ENCODE results near the gene ZNF148. TPM values are rescaled to one million over a fixed set of nuclear protein-coding genes. Genes with fewer than 3 reads are reported as not detected.

ZNF148 gene
- total RNA-seq, 1 donor from 2014 or later, result 16.5 TPM

- H3K36me3 ChIP-seq, result no peaks in the 10 kb centered on the region
Observed at GRCh38 chr3:125191730-125192129, 183.4 kb downstream of the ZNF148 start.

GRCh38 chr3:125191256-125191655 lies 183.9 kb downstream of the ZNF148 start:
- Histone ChIP-seq H3K36me3 (no peaks in the 10 kb centered on the region), H3K27ac (no peak overlapping the region), H3K4me3 (no peak overlapping the region), H3K4me1 (peaks cover 11% of the 10 kb centered on the region), H3K27me3 (no peaks in the 10 kb centered on the region), H3K9me3 (no peaks in the 10 kb centered on the region)
- TF ChIP-seq POLR2AphosphoS5 (IDR thresholded peaks at IDR 0.05; ENCODE audit: insufficient read depth in 1 of 2, low read depth in 1 of 2) (no peak), CTCF (IDR thresholded peaks at IDR 0.05) (no peak), POLR2A (IDR thresholded peaks at IDR 0.05) (no peak)
- intact Hi-C loops (cut with DNase I), result no loop called here
- DNase-seq (ENCODE audit: extremely low spot score in 2 of 2), result no peak

More at GRCh38 chr3:125191730-125192129, 183.4 kb downstream of the ZNF148 start:
- DNase-seq (ENCODE audit: extremely low spot score in 2 of 2), result no peak
- TF ChIP-seq CTCF (IDR thresholded peaks at IDR 0.05) (no peak), POLR2AphosphoS5 (IDR thresholded peaks at IDR 0.05; ENCODE audit: insufficient read depth in 1 of 2, low read depth in 1 of 2) (no peak), POLR2A (IDR thresholded peaks at IDR 0.05) (no peak)
- Histone ChIP-seq H3K9me3 (no peaks in the 10 kb centered on the region), H3K4me1 (peaks cover 7% of the 10 kb centered on the region), H3K27me3 (no peaks in the 10 kb centered on the region), H3K4me3 (no peak overlapping the region), H3K27ac (no peak overlapping the region)
- intact Hi-C loops (cut with DNase I), result no loop called here

- no peaks in the 10 kb centered on the region for H3K9me3 ChIP-seq
- TF ChIP-seq POLR2A (IDR thresholded peaks at IDR 0.05), result no peak
- TF ChIP-seq CTCF (IDR thresholded peaks at IDR 0.05), result no peak
- TF ChIP-seq POLR2AphosphoS5 (IDR thresholded peaks at IDR 0.05; ENCODE audit: insufficient read depth in 1 of 2, low read depth in 1 of 2), result no peak
- no peak overlapping the region for H3K27ac ChIP-seq
- peaks cover 14% of the 10 kb centered on the region for H3K4me1 ChIP-seq
- intact Hi-C loops (cut with DNase I), result no loop called here
- no peaks in the 10 kb centered on the region for H3K27me3 ChIP-seq
- no peak for DNase-seq (ENCODE audit: extremely low spot score in 2 of 2)
- H3K36me3 ChIP-seq, result no peaks in the 10 kb centered on the region
- no peak overlapping the region for H3K4me3 ChIP-seq
Observed at GRCh38 chr3:125190786-125191185, 184.3 kb downstream of the ZNF148 start.

- intact Hi-C loops (cut with DNase I), result no loop called here
- no peak for TF ChIP-seq CTCF (IDR thresholded peaks at IDR 0.05)
- no peak for TF ChIP-seq POLR2A (IDR thresholded peaks at IDR 0.05)
- no peak for TF ChIP-seq POLR2AphosphoS5 (IDR thresholded peaks at IDR 0.05; ENCODE audit: insufficient read depth in 1 of 2, low read depth in 1 of 2)
- no peaks in the 10 kb centered on the region for H3K36me3 ChIP-seq
- H3K4me1 ChIP-seq, result peaks cover 10% of the 10 kb centered on the region
- no peak overlapping the region for H3K27ac ChIP-seq
- DNase-seq (ENCODE audit: extremely low spot score in 2 of 2), result no peak
- no peak overlapping the region for H3K4me3 ChIP-seq
- no peaks in the 10 kb centered on the region for H3K27me3 ChIP-seq
- H3K9me3 ChIP-seq, result no peaks in the 10 kb centered on the region
Observed at GRCh38 chr3:125189378-125190165, 185.6 kb downstream of the ZNF148 start.

- Histone ChIP-seq H3K36me3 (no peaks in the 10 kb centered on the region), H3K27ac (no peak overlapping the region), H3K4me3 (no peak overlapping the region), H3K27me3 (no peaks in the 10 kb centered on the region), H3K4me1 (peaks cover 10% of the 10 kb centered on the region), H3K9me3 (no peaks in the 10 kb centered on the region)
- TF ChIP-seq POLR2A (IDR thresholded peaks at IDR 0.05) (no peak), CTCF (IDR thresholded peaks at IDR 0.05) (no peak), POLR2AphosphoS5 (IDR thresholded peaks at IDR 0.05; ENCODE audit: insufficient read depth in 1 of 2, low read depth in 1 of 2) (no peak)
- intact Hi-C loops (cut with DNase I), result no loop called here
- DNase-seq (ENCODE audit: extremely low spot score in 2 of 2), result no peak
Observed at GRCh38 chr3:125188955-125189354, 186.2 kb downstream of the ZNF148 start.
